ENCODE results near the gene AXIN1. TPM values are rescaled to one million over a fixed set of nuclear protein-coding genes. Genes with fewer than 3 reads are reported as not detected.

The AXIN1 gene
- total and polyA plus RNA-seq, 9 of the 15 experiments (the other 6 are each of a cell fraction or from before 2014, with no cell fraction given): 0.42 to 58.0 (median 25.9) TPM

DNA sequence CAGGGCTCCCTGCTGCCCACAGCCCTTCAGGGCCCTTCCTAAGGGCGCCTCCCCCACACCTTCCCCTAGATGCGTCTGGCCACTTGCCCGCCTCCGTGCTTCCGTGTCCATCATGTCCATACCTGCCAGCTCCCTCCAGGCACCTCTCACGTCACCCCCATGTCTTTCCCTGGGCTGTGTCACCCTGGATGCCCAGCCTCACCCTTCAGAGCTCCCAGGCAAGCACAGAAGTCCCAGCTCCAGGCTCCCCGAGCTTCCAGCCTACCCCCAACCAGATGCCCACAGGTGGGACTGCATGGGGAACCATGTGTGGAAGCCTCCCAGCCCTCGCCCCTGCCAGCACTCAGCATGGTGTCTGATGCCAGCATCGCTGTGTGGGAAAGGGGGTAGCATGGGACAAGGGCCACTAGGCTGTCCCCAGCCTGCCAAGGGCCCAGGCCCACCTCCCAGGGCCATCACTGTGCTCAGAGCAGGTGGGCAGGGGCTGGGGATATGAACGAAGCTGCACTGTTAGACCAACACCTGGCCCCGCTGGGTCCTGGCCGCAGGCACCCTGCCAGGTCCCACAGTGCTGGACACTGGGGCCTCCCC, 1.9 kb upstream of the AXIN1 start (continued):
- TF ChIP-seq, protein P1, sequence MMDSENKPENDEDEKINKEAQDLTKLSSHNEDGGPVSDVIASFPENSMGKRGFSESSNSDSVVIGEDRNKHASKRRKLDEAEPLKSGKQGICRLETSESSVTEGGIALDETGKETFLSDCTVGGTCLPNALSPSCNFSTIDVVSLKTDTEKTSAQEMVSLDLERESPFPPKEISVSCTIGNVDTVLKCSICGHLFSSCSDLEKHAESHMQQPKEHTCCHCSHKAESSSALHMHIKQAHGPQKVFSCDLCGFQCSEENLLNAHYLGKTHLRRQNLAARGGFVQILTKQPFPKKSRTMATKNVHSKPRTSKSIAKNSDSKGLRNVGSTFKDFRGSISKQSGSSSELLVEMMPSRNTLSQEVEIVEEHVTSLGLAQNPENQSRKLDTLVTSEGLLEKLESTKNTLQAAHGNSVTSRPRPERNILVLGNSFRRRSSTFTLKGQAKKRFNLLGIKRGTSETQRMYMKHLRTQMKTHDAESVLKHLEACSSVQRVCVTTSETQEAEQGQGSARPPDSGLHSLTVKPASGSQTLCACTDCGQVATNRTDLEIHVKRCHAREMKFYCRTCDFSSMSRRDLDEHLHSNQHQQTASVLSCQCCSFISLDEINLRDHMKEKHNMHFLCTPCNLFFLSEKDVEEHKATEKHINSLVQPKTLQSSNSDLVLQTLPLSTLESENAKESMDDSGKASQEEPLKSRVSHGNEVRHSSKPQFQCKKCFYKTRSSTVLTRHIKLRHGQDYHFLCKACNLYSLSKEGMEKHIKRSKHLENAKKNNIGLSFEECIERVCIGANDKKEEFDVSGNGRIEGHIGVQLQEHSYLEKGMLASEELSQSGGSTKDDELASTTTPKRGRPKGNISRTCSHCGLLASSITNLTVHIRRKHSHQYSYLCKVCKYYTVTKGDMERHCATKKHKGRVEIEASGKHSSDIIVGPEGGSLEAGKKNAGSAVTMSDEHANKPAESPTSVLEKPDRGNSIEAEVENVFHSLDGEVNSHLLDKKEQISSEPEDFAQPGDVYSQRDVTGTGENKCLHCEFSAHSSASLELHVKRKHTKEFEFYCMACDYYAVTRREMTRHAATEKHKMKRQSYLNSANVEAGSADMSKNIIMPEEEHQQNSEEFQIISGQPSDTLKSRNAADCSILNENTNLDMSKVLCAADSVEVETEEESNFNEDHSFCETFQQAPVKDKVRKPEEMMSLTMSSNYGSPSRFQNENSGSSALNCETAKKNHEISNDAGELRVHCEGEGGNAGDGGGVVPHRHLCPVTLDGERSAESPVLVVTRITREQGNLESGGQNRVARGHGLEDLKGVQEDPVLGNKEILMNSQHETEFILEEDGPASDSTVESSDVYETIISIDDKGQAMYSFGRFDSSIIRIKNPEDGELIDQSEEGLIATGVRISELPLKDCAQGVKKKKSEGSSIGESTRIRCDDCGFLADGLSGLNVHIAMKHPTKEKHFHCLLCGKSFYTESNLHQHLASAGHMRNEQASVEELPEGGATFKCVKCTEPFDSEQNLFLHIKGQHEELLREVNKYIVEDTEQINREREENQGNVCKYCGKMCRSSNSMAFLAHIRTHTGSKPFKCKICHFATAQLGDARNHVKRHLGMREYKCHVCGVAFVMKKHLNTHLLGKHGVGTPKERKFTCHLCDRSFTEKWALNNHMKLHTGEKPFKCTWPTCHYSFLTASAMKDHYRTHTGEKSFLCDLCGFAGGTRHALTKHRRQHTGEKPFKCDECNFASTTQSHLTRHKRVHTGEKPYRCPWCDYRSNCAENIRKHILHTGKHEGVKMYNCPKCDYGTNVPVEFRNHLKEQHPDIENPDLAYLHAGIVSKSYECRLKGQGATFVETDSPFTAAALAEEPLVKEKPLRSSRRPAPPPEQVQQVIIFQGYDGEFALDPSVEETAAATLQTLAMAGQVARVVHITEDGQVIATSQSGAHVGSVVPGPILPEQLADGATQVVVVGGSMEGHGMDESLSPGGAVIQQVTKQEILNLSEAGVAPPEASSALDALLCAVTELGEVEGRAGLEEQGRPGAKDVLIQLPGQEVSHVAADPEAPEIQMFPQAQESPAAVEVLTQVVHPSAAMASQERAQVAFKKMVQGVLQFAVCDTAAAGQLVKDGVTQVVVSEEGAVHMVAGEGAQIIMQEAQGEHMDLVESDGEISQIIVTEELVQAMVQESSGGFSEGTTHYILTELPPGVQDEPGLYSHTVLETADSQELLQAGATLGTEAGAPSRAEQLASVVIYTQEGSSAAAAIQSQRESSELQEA (IDR thresholded peaks at IDR 0.05; ENCODE audit: low read depth): no peak
- TF ChIP-seq, protein P2, sequence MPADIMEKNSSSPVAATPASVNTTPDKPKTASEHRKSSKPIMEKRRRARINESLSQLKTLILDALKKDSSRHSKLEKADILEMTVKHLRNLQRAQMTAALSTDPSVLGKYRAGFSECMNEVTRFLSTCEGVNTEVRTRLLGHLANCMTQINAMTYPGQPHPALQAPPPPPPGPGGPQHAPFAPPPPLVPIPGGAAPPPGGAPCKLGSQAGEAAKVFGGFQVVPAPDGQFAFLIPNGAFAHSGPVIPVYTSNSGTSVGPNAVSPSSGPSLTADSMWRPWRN (IDR thresholded peaks at IDR 0.05; ENCODE audit: low read depth): no peak

Measured in K562 (cell line).